HEK293T (cell line): Measurements from ENCODE around the gene MCTP2.

Experiments used
- CTCF ChIA-PET: fragments of 350-600 bp; formaldehyde crosslinking; extraction: SDS; loops from one replicate; lab custom pipeline; 2021; ENCODE audit warnings: antibody characterized with exemption, inconsistent platforms; lab: Yijun Ruan, JAX
- POLR2A ChIA-PET: fragments of 350-600 bp; formaldehyde crosslinking; extraction: SDS; loops from one replicate; lab custom pipeline; 2020; ENCODE audit warnings: antibody characterized with exemption, inconsistent platforms; lab: Yijun Ruan, JAX
- DNase-seq: peaks from one replicate; pipeline ENCODE4 v3.0.0; 2012; ENCODE audit warnings: mixed read lengths; ENCODE audit errors: extremely low spot score
- ARNT ChIP-seq: fragments of 450-650 bp; IDR thresholded peaks from 2 replicates; pipeline ENCODE4 v1.6.1; 2017; ENCODE audit warnings: mild to moderate bottlenecking
- BHLHE40 ChIP-seq: fragments of 450-650 bp; IDR thresholded peaks from 2 replicates; pipeline ENCODE4 v1.6.1; 2016; ENCODE audit warnings: mild to moderate bottlenecking, moderate library complexity, borderline replicate concordance
- CTBP1 ChIP-seq: fragments of 450-650 bp; IDR thresholded peaks from 2 replicates; pipeline ENCODE4 v1.6.1; 2016; ENCODE audit warnings: borderline replicate concordance
- ELF4 ChIP-seq: fragments of 450-650 bp; IDR thresholded peaks from 2 replicates; pipeline ENCODE4 v1.6.1; 2017; ENCODE audit warnings: antibody characterized with exemption
- FOXA1 ChIP-seq: fragments of 450-650 bp; IDR thresholded peaks from 2 replicates; pipeline ENCODE4 v1.6.1; 2016; ENCODE audit warnings: mild to moderate bottlenecking
- FOXK2 ChIP-seq: fragments of 450-650 bp; IDR thresholded peaks from 2 replicates; pipeline ENCODE4 v1.6.1; 2016; ENCODE audit warnings: mild to moderate bottlenecking
- FOXM1 ChIP-seq: fragments of 450-650 bp; IDR thresholded peaks from 2 replicates; pipeline ENCODE4 v1.6.1; 2017; ENCODE audit warnings: mild to moderate bottlenecking, borderline replicate concordance
- HDGF ChIP-seq: fragments of 450-650 bp; IDR thresholded peaks from 2 replicates; pipeline ENCODE4 v1.6.1; 2017; ENCODE audit warnings: antibody characterized with exemption, borderline replicate concordance
- L3MBTL2 ChIP-seq: fragments of 450-650 bp; conservative IDR thresholded peaks from 2 replicates; pipeline ENCODE4 v1.6.1; 2016; ENCODE audit warnings: mild to moderate bottlenecking
- LEF1 ChIP-seq: fragments of 450-650 bp; IDR thresholded peaks from 2 replicates; pipeline ENCODE4 v1.6.1; 2017; ENCODE audit warnings: mild to moderate bottlenecking, borderline replicate concordance
- NFRKB ChIP-seq: fragments of 450-650 bp; IDR thresholded peaks from 2 replicates; pipeline ENCODE4 v1.6.1; 2016; ENCODE audit warnings: mild to moderate bottlenecking, moderate library complexity
- SP1 ChIP-seq: fragments of 450-650 bp; IDR thresholded peaks from 2 replicates; pipeline ENCODE4 v1.6.1; 2017
- SUZ12 ChIP-seq: fragments of 450-650 bp; IDR thresholded peaks from 2 replicates; pipeline ENCODE4 v1.6.1; 2016; ENCODE audit warnings: mild to moderate bottlenecking
- TARDBP ChIP-seq: fragments of 450-650 bp; IDR thresholded peaks from 2 replicates; pipeline ENCODE4 v1.6.1; 2016
- ZNF384 ChIP-seq: fragments of 450-650 bp; IDR thresholded peaks from 2 replicates; pipeline ENCODE4 v1.6.1; 2016
- TF ChIP-seq, protein P1 (sequence below): fragments of 450-650 bp; IDR thresholded peaks from 2 replicates; pipeline ENCODE4 v1.6.1; 2016

MCTP2 gene

DNA sequence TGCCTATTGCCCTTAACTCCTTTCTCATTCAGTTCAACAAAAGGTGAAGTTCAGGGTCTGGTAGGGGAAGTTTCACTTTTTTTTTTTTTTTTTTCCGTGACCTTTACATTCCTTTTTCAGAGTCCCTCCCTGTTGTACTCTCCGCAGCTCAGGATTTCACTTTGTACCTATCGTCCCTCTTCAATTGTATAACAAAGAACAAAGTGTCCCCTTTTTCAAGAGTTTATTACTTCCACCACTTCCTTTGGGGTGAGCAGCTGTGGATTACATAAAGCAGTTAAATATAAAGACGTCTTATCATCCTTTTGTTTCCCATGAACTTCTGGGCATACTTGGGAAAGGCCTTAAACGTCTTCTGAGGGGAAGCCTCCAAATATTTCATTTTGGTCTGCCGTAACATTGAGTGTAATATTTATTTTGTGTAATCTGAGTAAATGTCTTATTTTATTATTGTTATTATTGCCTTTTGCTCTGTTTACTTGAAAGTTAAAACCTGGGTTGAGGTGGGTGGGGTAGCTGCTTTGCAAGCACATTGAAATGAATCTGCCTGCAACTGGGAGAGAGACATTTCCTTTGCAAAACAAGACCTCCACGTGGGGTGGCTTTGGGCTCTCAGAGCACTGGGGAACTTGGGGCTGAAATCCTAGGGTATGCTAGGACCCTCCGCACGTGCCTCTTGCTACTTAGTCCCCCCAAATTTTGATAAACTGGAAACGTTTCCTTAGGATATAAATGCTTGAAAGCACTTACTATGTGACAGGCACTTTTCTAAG is 169.4 kb downstream of the MCTP2 start:
- TF ChIP-seq ELF4: no peak
- no peak for DNase-seq
- ChIA-PET POLR2A (no interaction called here), CTCF (no interaction called here)

DNA sequence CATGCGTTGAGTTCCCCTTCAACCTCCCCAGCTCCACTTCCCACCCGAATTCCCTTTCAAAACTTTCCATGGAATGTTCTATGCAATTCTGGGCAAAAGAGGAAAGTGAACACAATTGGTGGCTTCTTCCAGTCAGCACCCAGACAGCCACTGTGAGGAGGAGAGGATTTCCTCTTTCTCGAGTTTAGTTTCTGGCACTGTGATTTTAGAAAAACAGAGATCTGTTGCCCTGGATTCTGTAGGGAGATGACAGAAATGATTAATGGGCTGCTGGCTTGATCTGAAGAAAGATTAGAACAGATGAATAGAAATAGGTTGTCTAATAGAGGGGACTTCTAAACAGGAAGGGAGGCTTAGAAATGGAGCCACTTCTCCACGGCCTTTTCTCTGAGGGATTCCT is 172.0 kb downstream of the MCTP2 start:
- POLR2A ChIA-PET: no interaction called here
- CTCF ChIA-PET: no interaction called here
- TF ChIP-seq NFRKB: no peak
- TF ChIP-seq ARNT: no peak
- TF ChIP-seq FOXA1: no peak
- TF ChIP-seq FOXM1: no peak
- TF ChIP-seq SUZ12: no peak
- no peak for TF ChIP-seq HDGF
- TF ChIP-seq L3MBTL2: no peak
- TF ChIP-seq, protein P1, sequence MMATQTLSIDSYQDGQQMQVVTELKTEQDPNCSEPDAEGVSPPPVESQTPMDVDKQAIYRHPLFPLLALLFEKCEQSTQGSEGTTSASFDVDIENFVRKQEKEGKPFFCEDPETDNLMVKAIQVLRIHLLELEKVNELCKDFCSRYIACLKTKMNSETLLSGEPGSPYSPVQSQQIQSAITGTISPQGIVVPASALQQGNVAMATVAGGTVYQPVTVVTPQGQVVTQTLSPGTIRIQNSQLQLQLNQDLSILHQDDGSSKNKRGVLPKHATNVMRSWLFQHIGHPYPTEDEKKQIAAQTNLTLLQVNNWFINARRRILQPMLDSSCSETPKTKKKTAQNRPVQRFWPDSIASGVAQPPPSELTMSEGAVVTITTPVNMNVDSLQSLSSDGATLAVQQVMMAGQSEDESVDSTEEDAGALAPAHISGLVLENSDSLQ: no peak
- TF ChIP-seq FOXK2: no peak
- no peak for TF ChIP-seq ELF4
- no peak for TF ChIP-seq TARDBP
- no peak for TF ChIP-seq BHLHE40
- TF ChIP-seq CTBP1: no peak
- TF ChIP-seq ZNF384: no peak
- TF ChIP-seq LEF1: no peak
- TF ChIP-seq SP1: no peak
- no peak for DNase-seq

DNA sequence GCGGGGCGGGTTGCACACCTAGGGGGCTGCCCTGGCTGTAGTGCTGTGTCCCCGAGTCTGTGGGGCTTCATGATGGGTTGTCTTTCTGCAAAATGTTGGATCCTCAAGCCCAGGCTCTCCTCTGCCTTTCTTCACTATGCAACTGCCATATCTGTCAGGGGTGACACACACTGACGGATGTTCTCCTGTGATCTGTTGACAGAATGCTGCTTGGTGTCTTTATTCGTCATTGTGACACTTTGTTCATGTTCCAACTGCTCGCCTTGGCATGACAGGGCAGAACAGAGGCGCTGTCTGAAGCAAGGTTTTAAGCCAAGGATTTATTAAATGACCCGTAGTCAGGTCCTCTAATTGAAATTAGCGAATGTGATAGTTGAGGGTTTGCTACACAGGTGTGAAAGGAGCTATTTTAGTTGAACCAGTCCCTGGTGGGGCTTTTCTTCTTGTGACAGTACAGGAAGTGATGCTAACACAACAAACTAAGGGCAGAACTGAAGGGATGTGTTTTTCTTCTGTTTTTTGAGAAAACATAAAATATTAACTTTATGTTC is 173.4 kb downstream of the MCTP2 start:
- TF ChIP-seq FOXK2 (no peak), HDGF (no peak), TARDBP (no peak), LEF1 (no peak), ZNF384 (no peak), BHLHE40 (no peak), CTBP1 (no peak), ELF4 (no peak), NFRKB (no peak), L3MBTL2 (no peak), ARNT (no peak), FOXA1 (no peak), SP1 (no peak), SUZ12 (no peak), FOXM1 (no peak)
- TF ChIP-seq, protein P1: no peak
- DNase-seq: no peak
- ChIA-PET POLR2A (no interaction called here), CTCF (no interaction called here)

DNA sequence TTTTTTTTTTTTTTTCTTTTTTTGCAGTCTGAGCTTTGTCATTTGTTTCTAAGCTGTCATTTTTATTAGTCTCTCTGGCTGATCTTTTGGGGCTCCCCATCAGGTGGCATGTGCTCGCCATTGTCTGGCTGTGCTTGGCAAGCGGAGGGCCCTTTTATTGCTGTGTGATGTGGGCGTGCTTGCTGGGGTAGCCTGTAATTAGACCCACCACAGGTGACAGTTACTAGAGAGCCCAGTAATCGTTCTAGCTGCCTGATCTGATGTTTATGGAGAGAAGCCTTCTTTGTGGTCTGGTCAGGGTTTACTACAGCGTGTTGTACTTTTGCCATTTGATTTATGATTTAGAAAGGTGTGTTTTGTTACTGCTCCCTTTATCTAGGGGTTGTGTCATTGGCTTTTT is 179.9 kb downstream of the MCTP2 start:
- no peak for DNase-seq
- POLR2A ChIA-PET: no interaction called here
- CTCF ChIA-PET: interaction anchor here (0.6 to 0.7 kb wide), 2 partner anchors 1148 to 1871 kb away, joined by 3 read pairs; no protein-coding TSS in a partner anchor
- TF ChIP-seq HDGF (no peak), L3MBTL2 (no peak), CTBP1 (no peak), LEF1 (no peak), NFRKB (no peak), ELF4 (no peak), FOXA1 (no peak), ARNT (no peak), FOXK2 (no peak), FOXM1 (no peak), BHLHE40 (no peak), TARDBP (no peak), SP1 (no peak)
- TF ChIP-seq, protein P1: no peak

DNA sequence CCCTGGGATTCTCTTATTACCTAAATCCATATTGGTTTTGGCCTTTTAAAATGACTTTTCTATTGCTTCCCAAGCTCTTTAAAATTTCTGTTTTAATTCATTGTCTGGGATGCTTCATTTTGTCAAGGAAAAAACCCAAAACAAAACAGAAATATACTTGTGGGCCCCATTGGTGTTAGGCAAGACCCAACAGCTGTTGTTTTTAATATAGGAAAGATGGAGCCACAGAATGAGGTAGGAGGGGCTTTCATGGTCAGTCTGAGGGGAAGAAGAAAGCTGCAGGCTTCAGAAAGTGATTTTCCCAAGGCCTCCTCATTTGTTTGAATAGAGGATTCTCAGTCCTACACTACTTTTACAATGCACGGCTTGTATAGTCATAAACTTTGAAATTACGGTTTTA is 180.5 kb downstream of the MCTP2 start:
- TF ChIP-seq CTBP1 (no peak), FOXA1 (no peak), TARDBP (no peak), HDGF (no peak), SP1 (no peak), L3MBTL2 (no peak), LEF1 (no peak), ARNT (no peak), ELF4 (no peak), FOXM1 (no peak), NFRKB (no peak), BHLHE40 (no peak), SUZ12 (no peak), ZNF384 (no peak), FOXK2 (no peak)
- TF ChIP-seq, protein P1: no peak
- POLR2A ChIA-PET: no interaction called here
- CTCF ChIA-PET: interaction anchor here (0.6 kb wide), 2 partner anchors 139 to 1871 kb away, joined by 3 read pairs; no protein-coding TSS in a partner anchor
- DNase-seq: no peak
